ENCODE measurements around the gene P4HA1.
"Not testable (repeated sequence)": the region's sequence is repeated elsewhere in the genome, so short reads cannot be mapped to it uniquely, and the experiment has no call there.

GRCh38 chr10:73026623-73027022 is 70.0 kb downstream of the P4HA1 start:
- not testable (repeated sequence) for TF ChIP-seq CTCF (IDR thresholded peaks at IDR 0.05 in 8 of 11, conservative IDR thresholded peaks at IDR 0.05 in 3 of 11); POLR2AphosphoS5 (IDR thresholded peaks at IDR 0.05); POLR2A (IDR thresholded peaks at IDR 0.05)

All from spleen (tissue), 7 donors.